CD1c-positive myeloid dendritic cell (primary cell): ENCODE measurements around the gene RGPD4.
"Not testable (repeated sequence)": the region's sequence is repeated elsewhere in the genome, so short reads cannot be mapped to it uniquely, and the experiment has no call there.

Source experiments
- DNase-seq: peaks from one replicate; pipeline ENCODE4 v3.0.0-alpha.2; 2016; ENCODE audit errors: extremely low spot score

RGPD4 gene

DNA sequence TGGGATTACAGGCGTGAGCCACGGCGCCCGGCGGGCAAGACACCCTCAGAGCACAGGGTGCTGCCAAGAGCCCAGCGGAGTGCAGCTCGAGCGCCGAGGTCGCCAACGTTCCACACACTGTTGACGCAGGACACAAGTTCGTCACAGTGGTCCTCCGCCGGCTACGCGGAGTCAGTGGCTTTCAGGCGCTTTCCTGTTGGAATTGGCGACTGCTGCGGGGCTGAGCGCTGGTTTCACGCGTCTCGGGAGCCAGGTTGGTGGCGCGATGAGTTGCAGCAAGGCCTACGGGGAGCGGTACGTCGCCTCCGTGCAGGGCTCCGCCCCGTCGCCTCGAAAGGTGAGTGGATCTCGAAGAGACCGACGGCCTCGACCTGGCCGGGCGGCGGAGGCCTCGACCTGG, at the start of gene RGPD4:
Gene RGPD4 (plus strand): TSS at position 144 of the 400 bp plus-strand sequence. CDS start 122 bp downstream, at position 266.
- not testable (repeated sequence) for DNase-seq

DNA sequence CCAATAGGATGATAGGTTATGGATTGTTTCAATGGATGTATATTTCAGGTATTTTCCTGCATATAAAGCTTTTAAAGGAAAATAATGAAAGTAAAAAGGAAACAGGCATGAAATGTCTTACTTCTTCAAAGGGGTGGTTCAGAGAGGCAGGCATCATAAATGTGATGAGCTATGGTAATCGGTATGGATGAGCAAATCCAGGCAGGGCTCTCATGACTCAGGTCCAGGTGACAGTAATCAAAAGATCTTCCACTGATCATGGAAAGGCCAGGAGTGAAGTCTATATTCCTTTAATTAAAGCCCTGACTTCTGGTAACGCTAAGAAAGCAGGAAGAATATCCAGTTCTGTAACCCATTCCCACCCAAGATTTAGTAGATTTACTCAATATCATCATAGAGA, 48.7 kb upstream of the RGPD4 start:
- no peak for DNase-seq

DNA sequence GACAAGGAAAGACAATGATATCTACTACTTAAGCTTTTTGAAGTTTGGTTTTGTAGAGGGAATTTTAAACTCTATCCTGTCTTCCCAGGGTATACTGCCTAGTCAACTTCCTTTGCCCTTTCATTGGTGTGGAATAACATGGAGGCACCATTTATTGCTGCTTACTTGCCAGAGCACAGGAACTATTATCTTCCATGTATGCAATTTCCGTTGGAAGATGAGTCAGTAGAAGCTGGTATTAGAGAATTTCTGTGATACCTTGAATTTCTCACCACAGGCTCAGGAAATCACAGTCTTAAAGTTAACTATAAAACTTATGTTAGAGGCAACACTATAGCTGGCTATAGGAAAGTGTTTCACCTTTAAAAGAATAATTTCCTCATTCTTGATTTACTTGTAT, 40.9 kb upstream of the RGPD4 start:
- no peak for DNase-seq

DNA sequence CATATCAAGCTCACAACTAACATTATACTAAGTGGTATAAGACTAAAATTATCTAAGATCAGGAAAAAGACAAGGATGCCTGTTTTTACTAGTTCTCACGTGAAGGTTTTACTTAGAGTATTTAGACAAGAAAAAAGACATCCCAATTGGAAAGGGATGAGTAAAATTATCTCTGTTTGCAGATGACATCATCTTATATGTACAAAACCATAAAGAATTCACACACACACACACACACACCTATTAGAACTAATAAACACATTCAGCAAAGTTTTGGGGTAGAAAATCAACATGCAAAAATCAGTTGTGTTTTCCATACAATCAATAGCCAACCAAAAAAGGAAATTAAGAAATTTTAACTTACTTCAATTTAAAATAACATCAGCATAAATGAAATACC, 35.9 kb upstream of the RGPD4 start:
- no peak for DNase-seq

DNA sequence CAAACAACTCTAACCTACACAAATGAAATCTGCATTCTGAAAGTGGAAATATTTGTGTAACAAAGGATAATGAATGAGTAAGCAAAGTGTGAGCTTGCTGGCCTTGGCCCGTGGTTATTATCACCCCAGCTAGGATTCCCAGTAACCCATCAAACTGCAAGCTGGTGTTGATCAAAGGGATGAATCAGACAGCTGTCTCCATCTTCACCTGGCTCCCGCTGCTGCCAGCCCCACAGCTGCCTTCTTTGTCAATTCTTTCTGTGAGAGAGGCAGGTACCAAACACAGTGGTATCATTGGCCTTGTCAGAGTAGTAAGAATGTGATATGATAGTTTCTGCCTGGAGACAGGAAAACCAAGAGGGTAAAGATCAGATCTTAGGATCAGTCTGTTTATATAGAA, 25.2 kb upstream of the RGPD4 start:
- DNase-seq: no peak

DNA sequence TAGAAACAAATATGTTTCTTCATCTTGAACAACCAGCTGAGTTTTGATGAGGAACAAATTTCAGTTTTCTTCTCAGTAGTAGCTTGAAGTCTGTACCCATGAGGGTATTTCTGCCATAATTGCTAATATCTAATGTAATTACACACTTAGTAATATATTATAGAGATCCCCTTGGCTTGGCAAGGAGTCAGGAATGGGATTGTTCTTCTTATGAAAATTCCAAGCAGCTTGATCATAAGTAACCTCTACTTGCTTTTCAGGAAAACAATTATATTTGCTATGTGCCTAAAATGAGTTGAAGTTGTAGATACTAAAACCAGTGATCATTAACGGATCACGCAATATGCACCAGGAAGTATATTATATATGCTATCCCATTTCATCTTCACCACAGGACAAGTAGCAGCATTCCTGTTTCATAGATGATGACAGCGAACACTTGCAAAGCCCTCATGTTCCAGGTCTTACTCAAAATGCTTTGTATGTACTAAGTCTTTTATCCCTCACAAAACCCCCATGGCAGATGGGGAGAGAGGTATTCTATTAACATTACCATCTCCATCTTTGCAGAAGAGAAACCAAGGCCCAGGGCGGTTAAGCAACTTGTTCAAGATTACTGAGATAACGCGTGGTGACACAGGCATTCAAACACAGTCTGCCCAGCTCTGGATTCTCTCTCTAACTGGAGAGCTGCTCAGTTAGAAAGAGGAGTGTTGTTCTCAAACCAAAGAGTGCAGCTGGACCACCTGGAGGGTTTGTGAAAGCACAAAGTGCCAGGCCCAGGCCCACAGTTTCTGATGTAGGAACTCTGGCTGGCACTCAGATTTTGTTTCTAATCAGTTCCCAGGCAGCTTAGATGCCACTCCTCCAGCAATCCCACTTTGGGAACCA, 21.8 kb upstream of the RGPD4 start:
- no peak for DNase-seq

DNA sequence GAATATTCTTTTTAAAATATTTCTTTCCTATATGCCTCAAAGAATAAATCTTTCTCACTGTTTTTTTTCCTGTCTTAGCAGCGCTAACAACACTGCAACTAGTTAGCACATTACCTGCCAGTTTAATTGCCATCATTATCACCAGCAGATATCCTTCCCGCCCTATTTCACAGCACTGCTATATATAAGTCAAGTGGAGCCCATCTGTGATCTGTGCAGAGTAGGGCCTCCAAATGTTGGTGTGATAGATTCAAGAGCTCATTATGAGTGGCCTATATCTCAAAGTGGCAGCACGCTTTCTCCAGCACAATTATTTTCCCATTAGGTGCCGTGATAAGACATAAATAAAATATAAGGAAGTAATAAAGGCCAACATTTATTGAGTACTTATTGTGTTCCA, 19.8 kb upstream of the RGPD4 start:
- no peak for DNase-seq

DNA sequence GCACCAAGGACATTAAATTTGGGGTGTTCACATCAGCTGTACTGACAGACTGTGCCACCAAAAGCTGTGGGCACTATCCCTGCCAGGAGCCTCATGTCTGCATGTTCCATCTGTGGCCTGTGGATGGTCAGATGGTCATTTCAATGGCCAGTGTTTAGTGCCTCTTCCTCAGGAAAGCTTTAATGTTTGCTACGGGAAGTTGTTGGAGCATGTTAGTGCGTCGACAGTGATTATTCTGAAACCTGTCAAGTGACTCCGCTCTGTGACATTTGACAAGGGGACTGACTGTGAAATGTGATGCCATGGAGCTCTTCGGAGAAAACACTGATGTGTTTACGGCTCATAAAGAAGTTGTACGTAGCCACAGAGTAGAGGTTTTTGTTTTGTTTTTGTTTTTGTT, 18.7 kb upstream of the RGPD4 start:
- DNase-seq: no peak

DNA sequence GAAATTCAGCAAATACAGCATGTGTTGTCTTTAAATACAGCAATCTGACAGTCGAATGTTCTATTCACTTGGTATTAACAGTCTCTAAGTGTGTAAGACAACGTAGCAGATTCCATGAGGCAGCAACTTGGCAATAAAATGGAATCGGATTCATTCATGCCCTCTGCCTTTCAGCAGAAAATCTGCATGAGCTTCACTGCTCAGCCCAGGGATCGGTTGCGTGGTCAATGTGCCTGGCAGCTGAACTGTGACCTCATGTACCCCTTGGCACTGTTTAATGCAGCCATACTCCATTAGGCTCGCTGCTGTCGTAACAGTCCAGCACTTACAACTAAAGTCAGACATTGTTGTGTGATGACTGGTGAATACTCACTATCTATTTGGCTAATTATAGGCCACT, 17.7 kb upstream of the RGPD4 start:
- DNase-seq: no peak

DNA sequence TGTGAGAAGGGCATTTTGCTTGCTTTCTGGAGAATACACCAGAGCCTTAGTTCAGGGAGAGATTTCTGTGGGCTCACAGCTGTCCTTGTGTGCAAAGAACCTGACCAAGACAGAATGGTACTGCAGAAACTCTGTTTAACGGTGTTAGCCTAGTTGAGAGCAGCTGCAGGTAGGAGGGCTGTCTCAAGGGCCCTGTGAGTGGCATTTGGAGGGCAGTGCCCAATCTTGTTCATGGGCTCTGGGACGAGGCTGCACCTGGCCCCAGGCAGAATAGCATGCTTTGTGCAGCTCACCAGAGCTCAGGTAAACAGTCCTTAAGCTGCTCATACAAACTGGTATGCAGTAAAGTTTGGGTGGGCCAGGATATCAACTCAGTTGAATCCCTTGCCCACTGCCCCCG, 16.9 kb upstream of the RGPD4 start:
- no peak for DNase-seq

DNA sequence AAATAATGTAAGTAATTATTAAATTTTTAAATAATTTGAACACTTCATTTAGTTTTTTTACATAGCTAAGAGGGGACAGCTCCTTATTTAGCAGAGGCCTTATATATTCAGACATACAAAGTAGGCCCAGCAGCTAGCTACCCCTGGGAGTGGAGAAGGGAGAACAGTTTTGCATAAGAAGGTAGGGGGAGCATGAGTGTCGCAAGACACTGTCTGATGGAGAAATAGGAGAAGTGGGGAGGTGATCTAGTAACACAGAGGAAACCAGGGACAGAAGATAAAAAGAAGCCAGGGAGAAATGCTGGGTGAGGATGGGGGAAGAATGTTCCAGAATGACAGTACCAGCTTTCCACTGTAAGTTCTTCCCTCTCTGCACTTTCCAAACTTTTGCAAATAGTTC, 16.0 kb upstream of the RGPD4 start:
- DNase-seq: no peak

DNA sequence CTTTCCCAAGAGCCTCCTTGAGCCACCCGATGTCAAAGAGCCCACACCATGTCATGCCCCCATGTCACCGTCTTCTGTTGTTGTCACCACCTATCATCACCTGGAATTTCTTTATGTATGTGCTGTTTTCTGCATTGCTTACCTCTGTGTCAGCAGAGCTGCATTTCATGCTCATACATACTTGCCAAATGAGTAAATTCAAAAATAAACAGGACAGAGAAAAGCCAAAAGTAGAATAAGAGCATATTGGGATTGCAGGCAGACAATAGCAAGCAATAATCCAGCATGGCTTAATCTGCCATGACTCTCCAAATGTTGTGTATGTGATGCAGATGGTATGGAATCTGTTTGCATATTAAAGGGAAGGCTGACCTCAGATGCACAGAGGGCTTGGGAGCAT, 15.3 kb upstream of the RGPD4 start:
- no peak for DNase-seq

DNA sequence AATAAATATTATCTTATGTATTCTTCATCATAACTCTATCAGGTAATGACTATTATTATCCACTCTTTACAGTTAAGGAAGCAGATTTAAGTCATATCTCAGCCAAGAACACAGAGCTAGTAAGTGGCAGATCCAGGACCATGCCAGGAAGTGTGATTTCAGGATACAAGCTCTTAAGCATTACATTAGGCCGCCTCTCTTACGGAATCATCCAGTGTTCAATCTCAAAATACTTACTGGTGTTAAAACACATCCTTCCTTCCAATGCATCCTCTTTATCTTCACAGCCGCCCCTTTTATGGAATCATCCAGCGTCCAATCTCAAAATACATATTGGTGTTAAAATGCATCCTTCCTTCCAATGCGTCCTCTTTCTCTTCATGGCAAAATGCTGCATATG, 14.7 kb upstream of the RGPD4 start:
- DNase-seq: no peak

DNA sequence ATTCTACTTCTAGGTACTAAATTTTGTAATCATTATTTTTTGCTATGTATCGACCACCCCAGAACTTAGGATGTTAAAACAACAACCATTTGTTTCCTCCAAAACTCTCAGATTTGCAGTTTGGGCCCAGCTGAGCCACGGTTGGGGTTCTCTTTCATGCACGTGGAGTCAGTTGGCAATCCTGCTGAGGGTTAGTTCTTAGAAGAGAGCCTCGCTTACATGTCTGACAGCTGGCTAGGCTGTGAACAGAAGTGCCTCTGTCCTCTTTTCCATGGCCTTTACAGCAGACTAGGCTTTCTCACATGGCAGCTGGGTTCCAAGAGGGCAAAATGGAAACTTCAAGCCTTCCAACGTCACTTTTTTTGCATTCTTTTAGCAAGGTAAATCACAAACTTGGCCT, 9.3 kb upstream of the RGPD4 start:
- DNase-seq: no peak

DNA sequence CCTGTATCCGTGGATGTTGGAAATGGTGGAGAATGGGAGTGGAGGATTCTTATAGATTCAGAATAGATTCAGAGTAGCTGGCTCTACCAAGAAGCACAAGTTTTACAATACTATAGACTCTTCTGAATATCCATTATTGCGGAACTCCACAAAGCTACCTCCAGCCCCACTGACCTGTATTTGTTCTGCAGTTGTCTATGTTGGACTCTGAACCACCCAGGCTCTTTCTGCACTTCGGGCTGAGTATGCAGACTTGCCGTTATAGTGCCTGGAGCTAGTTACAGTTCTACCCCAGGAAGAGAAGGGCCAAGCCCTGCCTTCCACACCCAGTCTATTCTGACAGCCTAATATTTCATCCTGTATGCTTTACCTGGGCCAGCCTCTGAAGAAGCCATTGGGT, 4.4 kb upstream of the RGPD4 start:
- DNase-seq: no peak

DNA sequence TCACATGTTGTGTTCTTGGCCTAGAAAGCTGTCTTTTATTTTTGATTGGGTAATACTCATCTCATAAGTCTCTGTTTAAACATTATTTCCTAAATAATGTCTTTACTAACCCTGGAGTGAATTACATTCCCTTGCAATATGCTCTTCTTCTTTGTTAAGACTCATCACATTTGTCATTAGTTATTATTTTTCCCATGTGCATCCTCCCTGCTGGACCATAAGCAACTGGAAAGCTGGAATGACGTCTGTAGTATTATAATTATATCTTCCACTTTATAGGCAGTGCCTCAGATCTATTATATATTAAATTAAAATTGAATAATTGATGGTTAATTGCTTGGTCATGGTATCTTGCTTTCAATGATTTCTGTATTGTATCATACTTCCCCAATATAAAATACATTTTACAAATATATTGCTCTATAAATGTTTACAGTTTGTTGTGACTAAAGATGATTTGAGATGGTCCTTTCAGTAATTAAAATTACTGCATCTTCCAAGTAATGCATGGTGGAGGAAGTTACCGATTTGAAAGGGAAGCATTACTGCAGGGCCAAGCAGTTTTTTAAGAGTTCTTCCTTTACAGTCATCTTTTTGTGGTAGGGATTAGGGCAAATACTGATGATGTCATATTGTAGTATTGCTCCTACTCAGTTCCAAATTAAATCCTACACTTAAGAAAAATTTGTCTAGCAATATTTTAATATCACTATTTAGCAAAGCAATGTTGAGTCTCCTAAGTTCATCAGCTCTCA, 2.1 kb upstream of the RGPD4 start:
- no peak for DNase-seq

DNA sequence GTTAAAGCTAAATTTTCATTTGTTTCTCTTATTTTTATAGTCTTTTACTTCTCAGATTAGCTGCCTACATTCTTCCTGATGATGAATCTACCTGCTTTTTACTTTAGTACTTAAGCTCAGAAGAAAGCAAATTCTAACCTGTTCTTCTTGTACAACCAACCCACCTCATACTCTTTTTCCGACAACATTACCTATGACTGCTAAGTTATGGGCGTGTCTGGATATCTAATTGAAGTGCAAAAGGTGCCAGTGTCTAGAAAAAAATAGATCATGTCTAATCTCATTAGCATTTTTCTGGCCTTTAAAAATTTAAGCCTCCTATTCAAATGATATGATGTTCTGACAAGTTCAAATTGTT, 1.5 kb upstream of the RGPD4 start:
- no peak for DNase-seq

DNA sequence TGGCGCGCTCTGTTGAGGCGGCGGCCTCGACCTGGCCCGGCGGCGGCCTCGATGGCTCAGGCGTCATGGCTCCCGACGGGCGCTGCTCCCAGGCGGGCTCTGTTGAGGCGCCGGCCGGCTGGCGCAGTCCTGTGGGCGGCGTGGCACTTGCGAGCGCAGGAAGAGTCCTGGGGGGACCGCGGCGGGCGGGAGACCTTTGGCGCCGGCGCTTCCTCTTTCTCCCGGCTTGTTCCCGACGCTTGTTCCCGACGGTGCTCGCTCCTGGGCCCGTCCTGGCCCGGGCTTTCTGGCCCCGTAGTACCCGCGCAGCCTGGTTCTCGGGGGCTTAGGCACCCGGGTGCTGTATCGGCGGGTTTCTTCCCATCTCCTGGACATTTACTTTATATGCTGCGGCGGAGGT, 2.8 kb downstream of the RGPD4 start:
- not testable (repeated sequence) for DNase-seq

DNA sequence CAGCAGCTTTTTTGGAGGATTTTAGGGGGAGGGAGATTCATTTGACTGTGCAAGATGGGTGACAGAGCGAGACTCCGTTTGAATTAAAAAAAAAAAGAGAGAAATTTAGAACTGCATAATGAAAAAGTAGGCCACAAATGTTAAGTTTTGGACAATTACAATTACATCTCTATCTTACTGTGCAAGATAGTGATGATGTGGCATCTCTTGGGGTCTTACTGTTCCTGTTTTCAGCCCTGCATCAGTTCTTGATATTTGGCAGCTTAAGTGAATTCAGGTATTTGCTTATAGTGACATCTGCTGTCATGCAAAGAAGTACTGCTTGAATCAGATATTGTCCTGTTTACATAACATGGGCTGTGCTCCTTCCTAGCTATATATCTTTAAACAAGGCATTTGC, 6.5 kb downstream of the RGPD4 start:
- not testable (repeated sequence) for DNase-seq

DNA sequence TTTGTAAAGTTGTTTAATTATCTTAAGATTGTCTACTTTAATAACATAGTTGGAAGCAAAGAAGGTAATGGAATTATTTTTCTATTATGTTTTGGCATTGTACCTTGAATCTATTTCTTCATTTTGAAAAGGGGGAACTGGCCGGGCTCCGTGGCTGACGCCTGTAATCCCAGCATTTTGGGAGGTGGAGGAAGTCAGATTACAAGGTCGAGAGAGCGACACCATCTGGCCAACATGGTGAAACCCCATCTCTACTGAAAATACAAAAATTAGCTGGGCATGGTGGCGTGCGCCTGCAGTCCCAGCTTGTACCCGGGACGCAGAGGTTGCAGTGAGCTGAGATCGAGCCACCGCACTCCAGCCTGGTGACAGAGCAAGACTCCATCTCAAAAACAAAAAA, 6.9 kb downstream of the RGPD4 start:
- not testable (repeated sequence) for DNase-seq

DNA sequence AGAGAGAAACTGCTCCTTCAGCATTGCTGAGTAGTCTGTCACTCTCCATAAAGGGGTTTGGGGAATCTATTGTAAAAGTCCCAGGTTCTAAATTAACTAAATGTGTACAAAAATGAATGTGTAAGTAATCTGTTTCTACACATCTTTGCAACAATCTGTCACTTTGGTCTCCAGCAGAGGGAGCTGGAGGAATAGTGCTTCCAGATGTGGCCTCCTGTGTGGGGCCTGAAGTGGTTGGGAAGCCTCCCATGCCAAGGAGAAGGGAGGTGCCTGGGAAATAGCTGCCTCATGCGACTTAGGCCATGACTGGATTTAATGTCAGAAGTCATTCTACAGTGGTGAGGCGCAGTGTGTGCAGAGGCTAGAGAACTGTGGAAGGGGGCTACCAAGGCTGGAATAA, 89.4 kb downstream of the RGPD4 start:
- not testable (repeated sequence) for DNase-seq

DNA sequence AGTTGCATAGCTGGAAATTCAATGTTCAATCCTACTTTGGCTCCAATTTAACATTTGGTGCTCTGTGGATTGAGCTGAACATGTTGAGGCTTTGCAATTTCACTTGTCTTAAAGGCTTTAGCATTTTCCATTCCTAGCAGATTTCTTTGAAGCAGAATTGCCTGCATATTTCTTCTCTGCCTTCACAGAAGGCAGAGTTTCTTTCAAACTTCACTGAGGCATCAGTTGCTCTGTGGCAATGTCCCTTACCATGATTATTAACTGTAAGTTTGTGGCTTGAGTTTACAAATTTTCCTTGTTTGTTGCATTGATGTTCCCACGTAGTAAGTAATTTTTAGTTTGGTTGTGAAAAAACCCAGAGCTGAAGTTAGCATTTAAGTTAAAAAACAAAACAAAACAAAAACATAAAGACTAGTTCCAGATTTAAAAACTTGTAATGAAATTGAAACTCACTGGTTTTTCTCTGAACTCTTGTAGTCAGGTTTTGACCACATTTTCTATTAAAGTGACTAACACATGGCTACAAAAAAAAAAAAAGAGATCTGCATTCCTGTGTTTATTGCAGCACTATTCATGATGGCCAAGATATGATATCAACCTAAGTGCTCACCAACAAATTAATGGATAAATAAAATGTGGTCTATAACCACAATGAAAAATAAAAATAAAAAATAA, 90.1 kb downstream of the RGPD4 start:
- not testable (repeated sequence) for DNase-seq
